GM12878 (cell line): ENCODE measurements around the gene SRMS.

Experiments used
- BRCA1 ChIP-seq: IDR thresholded peaks from 2 replicates; pipeline ENCODE4 v1.6.1; 2011; ENCODE audit warnings: low read depth, low read length, improper control_type of control experiment
- EP300 ChIP-seq, 2 experiments: fragments of 150-350 bp in 1 of 2; IDR thresholded peaks; 2 replicates each; pipeline ENCODE4 v1.6.1; 2011 to 2012; ENCODE audit warnings: low read depth in 2 of 2, low read length in 2 of 2, borderline replicate concordance in 1 of 2, improper control_type of control experiment in 1 of 2, inconsistent platforms in 1 of 2; ENCODE audit not compliant: control insufficient read depth in 1 of 2
- HCFC1 ChIP-seq: fragments of 150-350 bp; IDR thresholded peaks from 2 replicates; pipeline ENCODE4 v1.6.1; 2014; ENCODE audit warnings: low read length
- RELA ChIP-seq: fragments of 450-650 bp; IDR thresholded peaks from 2 replicates; pipeline ENCODE4 v1.8.0; 2014; ENCODE audit warnings: borderline replicate concordance; ENCODE audit not compliant: partially characterized antibody
- SMC3 ChIP-seq: IDR thresholded peaks from 2 replicates; pipeline ENCODE4 v1.6.1; 2011; ENCODE audit warnings: low read length, improper control_type of control experiment, borderline replicate concordance
- SPI1 ChIP-seq: IDR thresholded peaks from 2 replicates; pipeline ENCODE4 v1.6.1; 2011; ENCODE audit warnings: low read depth, mild to moderate bottlenecking, low read length, moderate library complexity, borderline replicate concordance; ENCODE audit not compliant: insufficient read depth
- STAT1 ChIP-seq: fragments of 450-650 bp; conservative IDR thresholded peaks from 2 replicates; pipeline ENCODE4 v1.6.1; 2014; ENCODE audit warnings: antibody characterized with exemption, mild to moderate bottlenecking
- SUZ12 ChIP-seq: fragments of 200-600 bp; sonication (generic); IDR thresholded peaks from one replicate; pipeline ENCODE4 v1.6.1; 2018; ENCODE audit warnings: antibody characterized with exemption, mild to moderate bottlenecking; ENCODE audit not compliant: unreplicated experiment
- TF ChIP-seq, protein P1 (sequence below), 3 experiments: IDR thresholded peaks in 2 of 3; conservative IDR thresholded peaks in 1 of 3; 2 replicates each; pipeline ENCODE4 v1.5.1; 2011; ENCODE audit warnings: low read depth in 3 of 3, low read length in 3 of 3, mild to moderate bottlenecking in 3 of 3, control low read depth in 2 of 3, moderate library complexity in 2 of 3, inconsistent platforms in 1 of 3, mixed read lengths in 1 of 3; ENCODE audit not compliant: control insufficient read depth in 2 of 3, insufficient read depth in 1 of 3; ENCODE audit errors: extremely low read depth in 1 of 3
- TF ChIP-seq, protein P2 (sequence below): IDR thresholded peaks from 2 replicates; pipeline ENCODE4 v1.6.1; 2012; ENCODE audit warnings: low read depth, low read length, improper control_type of control experiment

DNA sequence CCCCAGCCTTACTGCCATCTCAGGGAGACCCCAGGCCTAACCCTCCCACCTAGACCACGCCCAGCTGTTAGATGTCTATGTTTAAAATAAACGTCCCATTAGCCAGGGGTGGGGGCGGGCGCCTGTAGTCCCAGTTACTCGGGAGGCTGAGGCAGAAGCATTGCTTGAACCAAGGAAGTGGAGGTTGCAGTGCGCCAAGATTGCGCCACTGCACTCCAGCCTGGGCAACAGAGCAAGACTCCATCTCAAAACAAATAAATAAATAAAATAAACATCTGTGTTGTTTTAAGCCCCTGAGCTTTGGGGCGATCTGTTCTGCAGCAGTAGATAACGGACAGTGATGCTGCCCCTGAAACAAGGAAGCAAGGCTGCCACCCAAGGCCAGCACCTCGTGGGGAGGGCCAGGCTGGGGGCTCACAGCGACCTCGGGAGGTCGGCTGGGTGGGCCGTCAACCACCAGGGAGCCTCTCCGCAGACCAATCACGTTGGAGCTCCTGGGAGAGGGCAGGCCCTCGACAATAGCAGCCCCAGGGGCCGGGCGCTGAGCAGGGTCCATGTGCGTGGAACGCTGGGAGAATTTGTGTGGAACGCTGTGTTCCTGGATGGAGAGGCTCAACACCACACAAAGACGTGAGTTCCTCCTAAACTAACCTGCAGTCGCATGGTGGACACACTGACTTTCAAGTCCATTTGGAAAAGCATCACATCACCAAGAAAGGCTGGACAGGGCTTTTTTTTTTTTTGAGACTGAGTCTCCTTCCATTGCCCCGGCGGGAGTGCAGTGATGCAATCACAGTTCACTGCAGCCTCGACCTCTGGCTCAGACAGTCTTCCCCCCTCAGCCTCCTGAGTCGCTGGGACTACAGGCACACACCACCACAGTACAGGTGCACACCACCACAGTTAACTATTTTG, 27.5 kb upstream of the SRMS start:
- TF ChIP-seq SMC3 = no peak
- no peak for TF ChIP-seq STAT1
- TF ChIP-seq SUZ12 = no peak
- TF ChIP-seq HCFC1 = no peak
- TF ChIP-seq EP300 (IDR thresholded peaks at IDR 0.05; ENCODE audit: borderline replicate concordance in 1 of 2, control insufficient read depth in 1 of 2, low read depth in 2 of 2, low read length in 2 of 2) = no peak
- TF ChIP-seq RELA = no peak
- TF ChIP-seq, protein P1, sequence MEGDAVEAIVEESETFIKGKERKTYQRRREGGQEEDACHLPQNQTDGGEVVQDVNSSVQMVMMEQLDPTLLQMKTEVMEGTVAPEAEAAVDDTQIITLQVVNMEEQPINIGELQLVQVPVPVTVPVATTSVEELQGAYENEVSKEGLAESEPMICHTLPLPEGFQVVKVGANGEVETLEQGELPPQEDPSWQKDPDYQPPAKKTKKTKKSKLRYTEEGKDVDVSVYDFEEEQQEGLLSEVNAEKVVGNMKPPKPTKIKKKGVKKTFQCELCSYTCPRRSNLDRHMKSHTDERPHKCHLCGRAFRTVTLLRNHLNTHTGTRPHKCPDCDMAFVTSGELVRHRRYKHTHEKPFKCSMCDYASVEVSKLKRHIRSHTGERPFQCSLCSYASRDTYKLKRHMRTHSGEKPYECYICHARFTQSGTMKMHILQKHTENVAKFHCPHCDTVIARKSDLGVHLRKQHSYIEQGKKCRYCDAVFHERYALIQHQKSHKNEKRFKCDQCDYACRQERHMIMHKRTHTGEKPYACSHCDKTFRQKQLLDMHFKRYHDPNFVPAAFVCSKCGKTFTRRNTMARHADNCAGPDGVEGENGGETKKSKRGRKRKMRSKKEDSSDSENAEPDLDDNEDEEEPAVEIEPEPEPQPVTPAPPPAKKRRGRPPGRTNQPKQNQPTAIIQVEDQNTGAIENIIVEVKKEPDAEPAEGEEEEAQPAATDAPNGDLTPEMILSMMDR (IDR thresholded peaks at IDR 0.05 in 2 of 3, conservative IDR thresholded peaks at IDR 0.05 in 1 of 3; ENCODE audit: control insufficient read depth in 2 of 3, extremely low read depth in 1 of 3, insufficient read depth in 1 of 3, low read depth in 3 of 3, low read length in 3 of 3) = no peak
- TF ChIP-seq BRCA1 = no peak
- no peak for TF ChIP-seq SPI1
- TF ChIP-seq, protein P2, sequence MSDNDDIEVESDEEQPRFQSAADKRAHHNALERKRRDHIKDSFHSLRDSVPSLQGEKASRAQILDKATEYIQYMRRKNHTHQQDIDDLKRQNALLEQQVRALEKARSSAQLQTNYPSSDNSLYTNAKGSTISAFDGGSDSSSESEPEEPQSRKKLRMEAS = no peak
